Thyroid gland (tissue), 4 donors: ENCODE results near the gene PLEKHM1.
"Not testable (repeated sequence)": the region's sequence is repeated elsewhere in the genome, so short reads cannot be mapped to it uniquely, and the experiment has no call there.

ENCODE experiments used
- CTCF ChIP-seq, 6 experiments: fragments of 200-600 bp in 3 of 6; fragments of 450-650 bp in 3 of 6; sonication (generic) in 3 of 6; IDR thresholded peaks; one replicate each; pipeline ENCODE4 v1.5.1; 2016 to 2019; ENCODE audit warnings: antibody characterized with exemption in 6 of 6, mild to moderate bottlenecking in 2 of 6, inconsistent platforms in 1 of 6, moderate library complexity in 1 of 6
- POLR2A ChIP-seq, 2 donors: fragments of 450-650 bp; IDR thresholded peaks; one replicate each; pipeline ENCODE4 v1.6.1; 2017; ENCODE audit warnings: antibody characterized with exemption in 2 of 2, mild to moderate bottlenecking in 2 of 2, moderate library complexity in 1 of 2

GRCh38 chr17:45449260-45449659 is 41.3 kb downstream of the PLEKHM1 start:
- not testable (repeated sequence) for TF ChIP-seq CTCF, POLR2A (IDR thresholded peaks at IDR 0.05)
